ENCODE measurements around the gene FBLN5. TPM values are rescaled to one million over a fixed set of nuclear protein-coding genes. Genes with fewer than 3 reads are reported as not detected.
"Not testable (repeated sequence)": the region's sequence is repeated elsewhere in the genome, so short reads cannot be mapped to it uniquely, and the experiment has no call there.

The FBLN5 gene
- total RNA-seq, 2 experiments from 2014 or later = 1.3 to 1.4 TPM

DNA sequence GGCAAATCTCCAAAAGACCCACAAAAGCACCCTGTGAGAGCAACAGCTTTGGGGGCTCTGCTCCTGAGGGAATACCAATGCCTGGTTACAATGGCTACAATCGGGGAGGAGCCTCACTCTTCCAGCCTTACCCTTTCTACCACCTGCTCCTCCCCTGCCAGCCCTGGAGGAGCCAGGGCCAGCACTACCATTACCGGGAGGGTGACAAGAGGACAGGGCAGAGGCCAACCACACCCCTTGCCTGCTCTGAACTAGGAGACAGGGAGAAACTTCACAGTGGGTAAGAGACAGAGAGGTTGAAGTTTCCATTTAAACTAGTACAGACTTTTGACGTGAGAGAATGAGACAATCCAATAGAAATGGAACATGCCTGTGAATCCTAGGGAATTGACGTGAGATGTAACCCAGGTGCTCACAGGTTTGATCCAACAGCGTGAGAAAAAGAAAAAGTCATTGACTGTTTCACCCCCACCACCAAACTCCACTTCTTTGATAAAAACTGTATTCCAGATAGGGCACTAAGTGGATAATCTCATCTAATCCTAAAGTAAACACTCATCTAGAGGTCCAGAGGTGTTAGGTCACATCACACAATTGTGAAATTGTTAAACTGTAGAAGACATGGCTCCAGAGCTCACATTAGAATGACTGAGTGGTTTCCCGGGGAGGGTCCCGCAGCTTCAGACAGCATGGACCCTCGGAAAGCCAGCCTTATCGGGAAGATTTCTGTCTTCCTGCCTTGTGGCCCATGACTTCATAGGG, 71.8 kb downstream of the FBLN5 start:
- ChIA-PET POLR2A (interaction anchor here (0.6 to 1.3 kb wide), 2 partner anchors 12 to 42 kb away, joined by 3 read pairs; no protein-coding TSS in a partner anchor), CTCF (no interaction called here)
- H3K27ac Mint-ChIP-seq = peak overlapping the region; percentile 50
- H3K27me3 Mint-ChIP-seq = no peaks in the 10 kb centered on the region
- TF ChIP-seq, protein P1, sequence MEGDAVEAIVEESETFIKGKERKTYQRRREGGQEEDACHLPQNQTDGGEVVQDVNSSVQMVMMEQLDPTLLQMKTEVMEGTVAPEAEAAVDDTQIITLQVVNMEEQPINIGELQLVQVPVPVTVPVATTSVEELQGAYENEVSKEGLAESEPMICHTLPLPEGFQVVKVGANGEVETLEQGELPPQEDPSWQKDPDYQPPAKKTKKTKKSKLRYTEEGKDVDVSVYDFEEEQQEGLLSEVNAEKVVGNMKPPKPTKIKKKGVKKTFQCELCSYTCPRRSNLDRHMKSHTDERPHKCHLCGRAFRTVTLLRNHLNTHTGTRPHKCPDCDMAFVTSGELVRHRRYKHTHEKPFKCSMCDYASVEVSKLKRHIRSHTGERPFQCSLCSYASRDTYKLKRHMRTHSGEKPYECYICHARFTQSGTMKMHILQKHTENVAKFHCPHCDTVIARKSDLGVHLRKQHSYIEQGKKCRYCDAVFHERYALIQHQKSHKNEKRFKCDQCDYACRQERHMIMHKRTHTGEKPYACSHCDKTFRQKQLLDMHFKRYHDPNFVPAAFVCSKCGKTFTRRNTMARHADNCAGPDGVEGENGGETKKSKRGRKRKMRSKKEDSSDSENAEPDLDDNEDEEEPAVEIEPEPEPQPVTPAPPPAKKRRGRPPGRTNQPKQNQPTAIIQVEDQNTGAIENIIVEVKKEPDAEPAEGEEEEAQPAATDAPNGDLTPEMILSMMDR (IDR thresholded peaks at IDR 0.05) = no peak
- H3K4me3 Mint-ChIP-seq = no peak overlapping the region
- no peaks in the 10 kb centered on the region for H3K36me3 Mint-ChIP-seq (ENCODE audit: low read depth)
- H3K4me1 Mint-ChIP-seq (ENCODE audit: low read depth) = peaks cover 67% of the 10 kb centered on the region
- no peak for DNase-seq
- H3K9me3 Mint-ChIP-seq = no peaks in the 10 kb centered on the region
- intact Hi-C loops (cut with micrococcal nuclease) = no loop called here
- ATAC-seq = no peak

DNA sequence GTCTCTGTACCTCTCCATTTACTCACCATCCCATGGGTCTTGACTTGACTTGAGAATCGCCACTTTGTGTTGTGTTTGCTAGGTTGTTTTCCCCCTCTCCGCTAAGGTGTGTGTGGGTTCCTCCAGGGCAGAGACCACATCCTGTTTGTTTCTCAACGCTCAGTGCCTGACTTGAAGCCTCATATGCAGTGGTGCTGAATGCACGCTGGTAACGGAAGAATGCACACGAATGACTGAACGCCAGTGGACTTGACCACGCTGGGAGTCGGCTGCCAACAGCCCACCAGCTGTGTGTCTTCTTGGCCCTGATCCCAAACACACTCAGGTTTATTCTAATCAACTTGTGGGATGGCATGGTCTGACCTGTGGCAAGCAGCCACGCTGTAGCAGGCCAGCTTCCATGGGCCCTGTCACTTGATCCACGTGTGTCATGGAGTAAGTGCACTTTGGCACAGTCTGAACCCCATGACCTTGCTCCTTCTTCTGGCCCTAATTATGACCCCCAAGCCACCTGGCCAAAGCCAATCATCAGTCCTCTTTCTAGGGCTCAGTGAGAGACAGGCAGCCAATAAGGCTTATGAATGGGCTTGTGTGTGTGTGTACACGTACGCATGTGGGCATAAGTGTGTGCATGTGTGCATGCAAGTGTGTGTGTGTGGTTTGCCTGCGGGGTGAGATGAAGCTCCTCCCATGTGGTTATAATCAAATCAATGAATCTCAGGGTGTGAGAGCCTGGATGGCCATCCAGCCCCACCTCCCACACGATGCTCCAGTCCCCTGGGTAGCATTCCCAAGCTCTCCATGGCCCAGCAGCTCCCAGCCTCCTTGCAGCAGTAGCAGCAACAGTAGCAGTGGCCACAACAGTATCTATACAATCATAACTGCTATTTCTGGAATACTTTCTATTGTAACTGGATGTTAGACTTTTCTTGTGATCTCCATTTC, 73.8 kb downstream of the FBLN5 start:
- Mint-ChIP-seq H3K4me1 (ENCODE audit: low read depth) (peaks cover 75% of the 10 kb centered on the region), H3K27me3 (no peaks in the 10 kb centered on the region), H3K27ac (peak overlapping the region; percentile 87), H3K9me3 (no peaks in the 10 kb centered on the region), H3K36me3 (ENCODE audit: low read depth) (no peaks in the 10 kb centered on the region), H3K4me3 (peak overlapping the region; percentile 44)
- intact Hi-C loops (cut with micrococcal nuclease) = loop anchor here (5.0 kb wide), 1 partner anchor 36 kb away; no protein-coding TSS in a partner anchor
- DNase-seq = peak; percentile 87
- TF ChIP-seq, protein P1 (IDR thresholded peaks at IDR 0.05) = no peak
- POLR2A ChIA-PET = interaction anchor here (0.9 to 2.7 kb wide), 10 partner anchors 9 to 50 kb away, joined by 3 to 8 read pairs (median 4); no protein-coding TSS in a partner anchor
- CTCF ChIA-PET = interaction anchor here (0.8 to 2.3 kb wide), 5 partner anchors 11 to 123 kb away, joined by 3 to 9 read pairs (median 3); no protein-coding TSS in a partner anchor
- peak; percentile 66 for ATAC-seq

DNA sequence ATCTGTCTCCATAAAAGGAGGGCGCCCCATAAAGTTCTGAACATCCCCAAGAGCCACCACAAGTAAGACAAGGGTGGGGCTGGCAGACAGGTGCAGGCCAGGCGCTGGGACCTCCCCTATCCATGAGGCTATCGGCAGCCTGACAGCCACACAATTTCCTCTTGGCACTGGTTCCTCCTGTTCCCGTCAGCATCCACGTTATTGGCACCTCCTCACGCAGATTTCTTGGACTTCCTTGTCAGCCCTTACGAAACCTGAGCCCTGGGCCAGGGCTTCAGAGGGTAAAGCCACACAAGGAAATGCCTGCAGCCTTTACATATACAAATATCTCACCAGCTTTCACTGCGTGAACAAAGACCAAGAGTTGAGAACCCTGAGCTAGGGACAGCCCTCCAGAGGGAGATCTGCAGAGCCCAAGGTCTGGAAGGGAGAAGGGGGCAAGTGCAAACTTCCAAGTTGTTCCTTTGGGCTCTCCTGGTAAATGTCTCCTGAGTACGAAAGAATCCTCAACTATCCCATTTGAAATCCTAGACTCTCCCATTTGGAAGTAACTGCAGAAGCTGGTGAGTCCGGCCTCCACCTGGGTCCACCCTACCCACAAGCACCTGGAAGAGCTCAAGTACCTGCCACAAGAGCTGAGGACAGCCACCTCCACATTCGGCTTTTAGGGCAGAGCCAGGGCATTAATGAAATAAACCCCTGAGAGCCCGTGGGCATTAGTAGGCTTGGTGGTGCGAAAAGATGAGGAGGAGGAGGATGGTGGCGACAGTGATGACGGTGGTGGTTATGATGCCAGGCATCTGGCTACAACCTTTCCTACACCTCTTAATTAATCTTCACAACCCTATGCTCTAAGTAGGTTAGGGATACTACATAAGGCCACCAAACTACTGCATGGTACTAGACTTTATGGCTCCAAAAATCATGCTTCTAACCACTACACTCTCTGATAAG, 74.7 kb downstream of the FBLN5 start:
- Mint-ChIP-seq H3K36me3 (ENCODE audit: low read depth) (no peaks in the 10 kb centered on the region), H3K4me1 (ENCODE audit: low read depth) (peaks cover 81% of the 10 kb centered on the region), H3K27me3 (no peaks in the 10 kb centered on the region), H3K27ac (peak overlapping the region; percentile 87), H3K9me3 (no peaks in the 10 kb centered on the region), H3K4me3 (peak overlapping the region; percentile 44)
- ChIA-PET POLR2A (interaction anchor here (0.9 to 2.7 kb wide), 9 partner anchors 9 to 363 kb away, joined by 3 to 8 read pairs (median 4); partner anchors contain the start of gene PPP4R3A), CTCF (interaction anchor here (0.8 to 2.3 kb wide), 4 partner anchors 10 to 38 kb away, joined by 3 to 9 read pairs (median 3); no protein-coding TSS in a partner anchor)
- ATAC-seq = no peak
- TF ChIP-seq, protein P1 (IDR thresholded peaks at IDR 0.05) = no peak
- intact Hi-C loops (cut with micrococcal nuclease) = loop anchor here (5.0 kb wide), 1 partner anchor 35 kb away; no protein-coding TSS in a partner anchor
- peak; percentile 42 for DNase-seq

DNA sequence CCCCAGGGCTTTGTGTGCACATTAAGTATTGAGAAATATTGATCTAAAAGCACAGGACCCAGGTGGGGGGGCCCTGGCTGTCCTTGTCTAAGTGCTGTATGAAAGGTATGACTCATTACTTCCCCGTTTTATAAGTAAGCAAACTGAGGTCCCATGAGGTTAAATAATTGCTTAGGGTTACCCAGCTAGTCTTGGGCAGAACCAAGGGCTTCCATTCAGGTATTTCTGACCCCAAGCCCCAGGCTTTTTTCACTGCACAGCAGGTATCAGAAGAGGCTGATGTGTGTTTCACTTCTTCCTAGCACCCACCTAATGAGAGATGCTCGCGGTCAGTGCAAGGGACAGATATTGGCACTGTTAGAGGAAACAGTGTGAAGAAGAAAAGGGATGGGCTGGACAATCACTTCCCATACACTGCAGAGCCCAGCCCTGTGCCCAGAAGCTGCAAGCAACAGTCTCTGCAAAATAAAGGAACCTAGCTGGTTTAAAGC, 75.4 kb downstream of the FBLN5 start:
- ChIA-PET CTCF (interaction anchor here (0.8 to 2.3 kb wide), 3 partner anchors 9 to 37 kb away, joined by 3 to 9 read pairs (median 3); no protein-coding TSS in a partner anchor), POLR2A (interaction anchor here (1.2 to 2.7 kb wide), 6 partner anchors 9 to 362 kb away, joined by 3 to 8 read pairs (median 5); partner anchors contain the start of gene PPP4R3A)
- no peaks in the 10 kb centered on the region for H3K27me3 Mint-ChIP-seq
- H3K9me3 Mint-ChIP-seq = no peaks in the 10 kb centered on the region
- DNase-seq (peak; percentile 79), ATAC-seq (peak; percentile 25)
- TF ChIP-seq, protein P1 (IDR thresholded peaks at IDR 0.05) = no peak
- intact Hi-C loops (cut with micrococcal nuclease) = loop anchor here (5.0 kb wide), 1 partner anchor 35 kb away; no protein-coding TSS in a partner anchor
- H3K27ac Mint-ChIP-seq = peak overlapping the region; percentile 87
- H3K4me1 Mint-ChIP-seq (ENCODE audit: low read depth) = peaks cover 88% of the 10 kb centered on the region
- H3K4me3 Mint-ChIP-seq = peak overlapping the region; percentile 44
- no peaks in the 10 kb centered on the region for H3K36me3 Mint-ChIP-seq (ENCODE audit: low read depth)

DNA sequence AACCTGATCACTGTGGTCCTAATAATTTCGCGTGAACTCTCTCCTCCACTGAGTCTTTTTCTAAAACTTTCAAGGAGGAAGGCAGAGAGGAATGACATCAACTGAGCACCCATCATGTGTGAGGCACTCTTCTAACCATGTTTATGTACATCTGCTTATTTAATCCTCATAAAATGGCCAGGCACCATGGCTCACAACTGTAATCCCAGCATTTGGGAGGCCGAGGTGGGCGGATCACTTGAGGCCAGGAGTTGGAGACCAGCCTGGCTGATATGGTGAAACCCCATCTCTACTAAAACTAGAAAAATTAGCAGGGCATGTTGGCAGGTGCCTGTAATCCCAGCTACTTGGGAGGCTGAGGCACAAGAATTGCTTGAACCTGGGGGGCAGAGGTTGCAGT, 76.1 kb downstream of the FBLN5 start:
- H3K27ac Mint-ChIP-seq = peak overlapping the region; percentile 87
- H3K4me1 Mint-ChIP-seq (ENCODE audit: low read depth) = peaks cover 94% of the 10 kb centered on the region
- ATAC-seq; H3K36me3 Mint-ChIP-seq (ENCODE audit: low read depth); H3K4me3 Mint-ChIP-seq; H3K27me3 Mint-ChIP-seq; H3K9me3 Mint-ChIP-seq; DNase-seq: not testable (repeated sequence)
- ChIA-PET CTCF (interaction anchor here (1.3 kb wide), 1 partner anchor 38 kb away, joined by 3 read pairs; no protein-coding TSS in a partner anchor), POLR2A (interaction anchor here (0.6 to 2.7 kb wide), 7 partner anchors 8 to 361 kb away, joined by 3 to 8 read pairs (median 4); partner anchors contain the start of genes ATXN3 and PPP4R3A)
- intact Hi-C loops (cut with micrococcal nuclease) = loop anchor here (5.0 kb wide), 1 partner anchor 34 kb away; no protein-coding TSS in a partner anchor

All from activated CD8-positive, alpha-beta T cell treated with anti-CD3 and anti-CD28 coated beads for 36 hours (primary cell).